Right lobe of liver (tissue), 6 donors: ENCODE results near the gene PDYN. TPM values are rescaled to one million over a fixed set of nuclear protein-coding genes. Genes with fewer than 3 reads are reported as not detected.

Experiments used
- ATAC-seq, 4 donors: fragments of 200-7000 bp; cut with Tn5 transposase; one replicate each; pipeline ENCODE4 v1.9.1; 2020; ENCODE audit warnings: mild to moderate bottlenecking in 4 of 4, moderate library complexity in 4 of 4
- DNase-seq, 3 donors: peaks; one replicate each; pipeline ENCODE4 v3.0.0-alpha.2; 2020
- H3K27ac ChIP-seq, 3 donors: fragments of 200-600 bp; one replicate each; pipeline ENCODE4 v1.8.0; 2022
- H3K27me3 ChIP-seq, 2 donors: fragments of 200-600 bp; one replicate each; pipeline ENCODE4 v1.8.0; 2022
- H3K36me3 ChIP-seq, 4 donors: fragments of 200-600 bp; sonication (generic) in 1 of 4; one replicate each; pipeline versions ENCODE4 v1.5.1 to v1.8.0; 2017 to 2022; ENCODE audit warnings: control low read depth in 1 of 4
- H3K4me1 ChIP-seq, 4 donors: fragments of 200-600 bp; sonication (generic) in 1 of 4; one replicate each; pipeline versions ENCODE4 v1.5.1 to v1.8.0; 2017 to 2022; ENCODE audit warnings: control low read depth in 1 of 4
- H3K4me3 ChIP-seq, 3 donors: fragments of 200-600 bp; one replicate each; pipeline ENCODE4 v1.8.0; 2022
- H3K9me3 ChIP-seq, 4 donors: fragments of 200-600 bp; sonication (generic) in 1 of 4; one replicate each; pipeline versions ENCODE4 v1.5.1 to v1.8.0; 2017 to 2022; ENCODE audit warnings: control low read depth in 1 of 4
- POLR2A ChIP-seq: fragments of 450-650 bp; IDR thresholded peaks from one replicate; pipeline ENCODE4 v1.6.1; 2017; ENCODE audit warnings: antibody characterized with exemption, mild to moderate bottlenecking
- WGBS: methylation state at CpG from one replicate; pipeline ENCODE4 v1.1.6; 2018; ENCODE audit warnings: low coverage, low lambda C conversion rate; ENCODE audit not compliant: insufficient coverage; ENCODE audit errors: missing lambda C conversion rate; 5-methylcytosine and 5-hydroxymethylcytosine counted together
- intact Hi-C, 2 donors: fragments of 100-400 bp; cut with DNase I; formaldehyde crosslinking; loops; one replicate each; pipeline versions ENCODE4 v1.11.2 to v1.14.1; 2022
- total RNA-seq, 6 experiments: library from RNA; depleted of rRNA in 2 of 6; stranded (reverse); fragments of >200 nt in 2 of 6; fragmentation: NEBNext Ultra II Directional in 3 of 6; extraction: Animal tissue kit (Norgen Biotek cat#: 25700) in 3 of 6; gene quantifications; one replicate each; pipeline versions ENCODE4 v1.1.0 to v1.2.4, GENCODE V29; 2016 to 2023
- TF ChIP-seq, protein P1 (sequence below), 4 donors: fragments of 200-600 bp in 3 of 4; fragments of 450-650 bp in 1 of 4; IDR thresholded peaks; one replicate each; pipeline versions ENCODE4 v1.5.1 to v1.8.0; 2016 to 2022; ENCODE audit warnings: antibody characterized with exemption in 4 of 4, mild to moderate bottlenecking in 2 of 4
- donor health status: DM: no; HTN: yes; CAD: no.
- donor health status: DM: no; HTN: no; CAD: no.
- donor health status: DM: no; HTN: no; CAD: no.
- donor health status: DM: no; HTN: yes; CAD: no.
- donor health status: DM: no; HTN: yes; CAD: no.

PDYN gene
- total RNA-seq, 6 experiments from 2014 or later: not detected

DNA sequence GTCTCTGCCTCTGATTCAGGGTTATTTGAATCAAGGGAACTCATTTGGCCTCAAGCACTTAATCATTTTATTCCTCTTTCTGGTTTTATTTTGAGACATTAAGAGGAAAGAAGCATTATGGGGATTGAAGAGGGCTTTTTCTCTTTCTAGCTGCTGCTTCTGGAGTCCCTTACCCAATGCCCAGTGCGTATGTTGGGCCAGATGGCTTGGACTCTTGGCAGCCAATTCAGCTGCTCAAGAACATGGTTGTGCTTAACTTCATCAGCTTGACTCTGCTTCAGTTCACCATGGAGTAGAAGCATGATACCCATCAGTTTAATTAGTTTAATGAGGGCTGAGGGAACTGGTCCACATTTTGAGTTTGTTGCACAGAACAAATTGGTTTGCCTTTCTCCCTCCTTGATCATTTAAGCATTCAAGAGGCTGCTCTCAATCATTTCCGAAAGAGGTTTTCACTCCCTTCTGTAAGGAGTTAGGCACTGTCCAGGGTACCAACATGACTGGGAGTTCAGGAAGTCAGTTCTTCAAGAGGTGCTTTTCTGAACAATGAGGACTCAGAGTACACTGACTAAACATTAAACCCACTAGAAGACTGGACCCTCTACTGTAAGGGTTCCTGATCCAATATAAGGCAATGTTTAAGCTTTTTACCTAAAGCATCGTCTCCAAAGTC lies 14.6 kb downstream of the PDYN start:
- H3K27me3 ChIP-seq: no peaks in the 10 kb centered on the region
- no peak overlapping the region for H3K27ac ChIP-seq
- H3K36me3 ChIP-seq: no peaks in the 10 kb centered on the region
- TF ChIP-seq, protein P1, sequence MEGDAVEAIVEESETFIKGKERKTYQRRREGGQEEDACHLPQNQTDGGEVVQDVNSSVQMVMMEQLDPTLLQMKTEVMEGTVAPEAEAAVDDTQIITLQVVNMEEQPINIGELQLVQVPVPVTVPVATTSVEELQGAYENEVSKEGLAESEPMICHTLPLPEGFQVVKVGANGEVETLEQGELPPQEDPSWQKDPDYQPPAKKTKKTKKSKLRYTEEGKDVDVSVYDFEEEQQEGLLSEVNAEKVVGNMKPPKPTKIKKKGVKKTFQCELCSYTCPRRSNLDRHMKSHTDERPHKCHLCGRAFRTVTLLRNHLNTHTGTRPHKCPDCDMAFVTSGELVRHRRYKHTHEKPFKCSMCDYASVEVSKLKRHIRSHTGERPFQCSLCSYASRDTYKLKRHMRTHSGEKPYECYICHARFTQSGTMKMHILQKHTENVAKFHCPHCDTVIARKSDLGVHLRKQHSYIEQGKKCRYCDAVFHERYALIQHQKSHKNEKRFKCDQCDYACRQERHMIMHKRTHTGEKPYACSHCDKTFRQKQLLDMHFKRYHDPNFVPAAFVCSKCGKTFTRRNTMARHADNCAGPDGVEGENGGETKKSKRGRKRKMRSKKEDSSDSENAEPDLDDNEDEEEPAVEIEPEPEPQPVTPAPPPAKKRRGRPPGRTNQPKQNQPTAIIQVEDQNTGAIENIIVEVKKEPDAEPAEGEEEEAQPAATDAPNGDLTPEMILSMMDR (IDR thresholded peaks at IDR 0.05): no peak
- TF ChIP-seq POLR2A: no peak
- 12% methylated on average over 3 of the region's 3 CpGs for WGBS
- no peaks in the 10 kb centered on the region for H3K9me3 ChIP-seq
- DNase-seq (no peak), ATAC-seq (no peak)
- intact Hi-C loops: no loop called here
- no peaks in the 10 kb centered on the region for H3K4me1 ChIP-seq
- no peak overlapping the region for H3K4me3 ChIP-seq

DNA sequence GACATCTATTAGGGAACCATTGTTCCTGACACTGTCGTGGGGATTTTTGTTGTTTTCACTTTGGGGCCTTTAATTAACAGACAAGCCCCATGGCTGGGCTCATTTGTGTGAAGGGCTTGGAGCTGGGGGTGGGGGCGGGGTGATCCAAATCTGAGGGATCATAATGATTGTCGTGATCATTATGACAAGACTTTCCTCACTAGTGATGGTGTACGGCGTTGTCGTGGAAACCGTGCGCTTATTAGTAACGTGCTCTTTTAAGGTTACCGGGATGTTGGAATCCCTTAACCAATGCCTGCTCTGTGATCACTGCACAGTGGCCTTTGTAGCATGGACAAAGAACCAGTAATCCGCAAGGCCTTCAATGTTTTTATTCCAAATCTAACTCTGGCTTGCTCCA lies 18.6 kb downstream of the PDYN start:
- Histone ChIP-seq H3K4me1 (no peaks in the 10 kb centered on the region), H3K4me3 (no peak overlapping the region), H3K9me3 (no peaks in the 10 kb centered on the region), H3K27me3 (no peaks in the 10 kb centered on the region), H3K27ac (no peak overlapping the region), H3K36me3 (no peaks in the 10 kb centered on the region)
- 86% methylated on average over 11 of the region's 11 CpGs for WGBS
- TF ChIP-seq POLR2A: no peak
- TF ChIP-seq, protein P1 (IDR thresholded peaks at IDR 0.05): no peak
- ATAC-seq (no peak), DNase-seq (no peak)
- intact Hi-C loops: no loop called here

DNA sequence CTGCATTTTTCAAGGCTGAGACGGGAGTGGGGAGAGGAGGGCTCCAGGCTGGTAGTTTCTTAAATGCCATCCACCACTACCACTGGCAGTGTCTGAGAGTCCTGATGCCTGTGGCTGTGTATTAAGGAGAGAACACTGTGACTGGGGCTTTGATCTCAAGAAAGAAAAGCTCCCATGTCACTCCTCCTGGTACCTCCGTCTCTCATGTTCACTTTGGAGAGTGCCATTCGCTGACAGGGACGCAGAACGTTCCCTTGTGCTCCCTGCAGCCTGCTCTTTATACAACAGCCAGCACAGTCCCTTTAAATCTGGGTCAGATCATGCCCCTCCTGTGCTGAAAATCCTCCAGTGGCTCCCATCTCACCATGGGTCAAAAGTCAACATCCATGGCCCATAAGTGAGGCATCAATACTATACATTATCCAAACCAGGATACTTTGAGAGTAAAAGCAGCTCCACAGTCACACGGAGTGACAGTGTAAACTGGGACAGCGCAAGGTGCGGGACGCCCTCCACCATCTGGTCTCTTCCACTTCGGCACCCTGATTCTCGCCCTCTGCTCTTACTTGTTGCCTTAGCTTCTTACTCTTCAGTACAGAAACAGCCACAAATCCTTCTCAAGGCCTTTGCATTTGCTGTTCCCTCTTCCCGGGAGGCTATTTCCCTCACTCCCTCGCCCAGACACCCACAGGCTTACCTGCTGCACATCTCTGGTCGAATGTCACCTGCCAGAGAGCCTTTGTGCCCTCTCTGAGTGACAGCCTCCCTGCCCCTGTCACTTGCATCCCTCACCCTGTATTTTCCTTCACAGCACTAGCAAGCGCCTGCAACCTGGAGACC lies 20.0 kb downstream of the PDYN start:
- WGBS: 49% methylated on average over 7 of the region's 15 CpGs
- DNase-seq (no peak), ATAC-seq (no peak)
- no peaks in the 10 kb centered on the region for H3K36me3 ChIP-seq
- TF ChIP-seq POLR2A: no peak
- TF ChIP-seq, protein P1 (IDR thresholded peaks at IDR 0.05): no peak
- H3K9me3 ChIP-seq: no peaks in the 10 kb centered on the region
- no peaks in the 10 kb centered on the region for H3K27me3 ChIP-seq
- intact Hi-C loops: no loop called here
- H3K27ac ChIP-seq: no peak overlapping the region
- no peaks in the 10 kb centered on the region for H3K4me1 ChIP-seq
- no peak overlapping the region for H3K4me3 ChIP-seq

DNA sequence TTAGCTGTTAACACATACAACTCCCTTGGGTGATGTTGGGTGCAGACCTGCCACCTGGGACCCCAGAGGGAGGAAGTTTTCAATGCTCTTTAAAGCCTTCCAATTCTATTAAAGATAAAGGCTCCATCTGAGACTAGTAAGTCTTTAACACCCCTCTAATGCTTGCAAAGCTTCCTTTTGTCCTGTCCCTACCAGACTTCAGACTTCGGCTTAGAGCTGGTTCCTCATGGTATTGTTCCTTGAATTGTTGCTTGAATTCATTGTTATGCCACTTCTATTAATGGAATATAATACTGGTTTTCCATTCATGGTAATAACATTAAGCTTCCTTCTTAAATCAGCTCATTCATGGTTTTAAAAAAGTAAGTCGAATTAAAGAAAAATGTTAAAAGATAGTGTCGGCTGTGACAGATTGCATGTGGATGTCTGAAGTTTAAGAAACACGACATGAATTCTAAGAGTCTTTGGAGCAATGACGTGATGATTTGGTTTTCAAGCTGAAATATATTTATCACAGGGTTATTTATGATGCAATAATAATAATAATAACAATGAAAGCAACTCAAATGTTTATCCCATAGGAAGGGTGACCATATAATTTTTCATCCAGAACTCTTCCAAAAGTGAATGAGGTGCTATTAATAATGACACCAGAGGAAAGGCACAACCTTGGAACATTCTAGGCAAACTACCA lies 21.8 kb downstream of the PDYN start:
- H3K27ac ChIP-seq: no peak overlapping the region

More for the DNA sequence above, 21.8 kb downstream of the PDYN start:
- intact Hi-C loops: no loop called here
- Histone ChIP-seq H3K9me3 (no peaks in the 10 kb centered on the region), H3K36me3 (no peaks in the 10 kb centered on the region), H3K4me1 (no peaks in the 10 kb centered on the region), H3K27me3 (no peaks in the 10 kb centered on the region), H3K4me3 (no peak overlapping the region)
- DNase-seq (no peak), ATAC-seq (no peak)
- WGBS: 67% methylated on average over 5 of the region's 5 CpGs
- TF ChIP-seq, protein P1 (IDR thresholded peaks at IDR 0.05): no peak
- no peak for TF ChIP-seq POLR2A
